Measurements from ENCODE around the gene WDR70.

WDR70 gene

DNA sequence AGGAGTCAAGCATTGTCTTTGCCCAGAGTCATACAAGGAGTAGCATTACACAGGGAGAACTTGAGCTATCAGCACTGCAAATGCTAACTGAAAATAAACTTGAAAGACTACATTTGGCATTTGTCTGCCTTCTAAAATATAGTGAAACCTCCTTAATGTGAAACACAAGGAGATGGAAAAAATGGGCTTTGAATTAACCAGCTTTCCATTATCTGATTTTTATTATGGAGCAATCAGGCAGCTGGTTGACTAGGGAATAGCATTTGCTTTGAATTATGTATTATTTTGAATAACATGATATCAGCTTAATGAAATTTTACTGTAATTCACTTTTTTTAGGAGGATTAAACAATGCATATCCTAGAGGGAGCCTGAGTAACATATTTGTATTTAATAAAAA lies 329.9 kb downstream of the WDR70 start:
- H3K4me2 ChIP-seq (ENCODE audit: low read depth, low read length, poor library complexity, severe bottlenecking) = no peak overlapping the region
- no peak overlapping the region for H2AFZ ChIP-seq (ENCODE audit: low read length)
- H3K4me3 ChIP-seq (ENCODE audit: low read length, poor library complexity, severe bottlenecking) = no peak overlapping the region
- no peak overlapping the region for H3K9ac ChIP-seq (ENCODE audit: low read depth, low read length, poor library complexity, severe bottlenecking)
- H3K36me3 ChIP-seq (ENCODE audit: insufficient read depth, low read length) = no peaks in the 10 kb centered on the region
- H3K79me2 ChIP-seq (ENCODE audit: insufficient read depth, low read length) = no peaks in the 10 kb centered on the region
- no peaks in the 10 kb centered on the region for H3K9me2 ChIP-seq (replicated peaks; ENCODE audit: low read depth, low read length)
- H3F3A ChIP-seq (ENCODE audit: low read depth) = no peaks in the 10 kb centered on the region
- H3K4me1 ChIP-seq (ENCODE audit: insufficient read depth, low read length, poor library complexity, severe bottlenecking) = no peaks in the 10 kb centered on the region
- no peaks in the 10 kb centered on the region for H3K9me3 ChIP-seq (ENCODE audit: insufficient read depth, low read depth, low read length)
- H3K27me3 ChIP-seq (ENCODE audit: insufficient read depth, low read length, poor library complexity, severe bottlenecking) = no peaks in the 10 kb centered on the region
- TF ChIP-seq EZH2phosphoT487 (IDR thresholded peaks at IDR 0.05; ENCODE audit: borderline replicate concordance) = no peak
- TF ChIP-seq, protein P1, sequence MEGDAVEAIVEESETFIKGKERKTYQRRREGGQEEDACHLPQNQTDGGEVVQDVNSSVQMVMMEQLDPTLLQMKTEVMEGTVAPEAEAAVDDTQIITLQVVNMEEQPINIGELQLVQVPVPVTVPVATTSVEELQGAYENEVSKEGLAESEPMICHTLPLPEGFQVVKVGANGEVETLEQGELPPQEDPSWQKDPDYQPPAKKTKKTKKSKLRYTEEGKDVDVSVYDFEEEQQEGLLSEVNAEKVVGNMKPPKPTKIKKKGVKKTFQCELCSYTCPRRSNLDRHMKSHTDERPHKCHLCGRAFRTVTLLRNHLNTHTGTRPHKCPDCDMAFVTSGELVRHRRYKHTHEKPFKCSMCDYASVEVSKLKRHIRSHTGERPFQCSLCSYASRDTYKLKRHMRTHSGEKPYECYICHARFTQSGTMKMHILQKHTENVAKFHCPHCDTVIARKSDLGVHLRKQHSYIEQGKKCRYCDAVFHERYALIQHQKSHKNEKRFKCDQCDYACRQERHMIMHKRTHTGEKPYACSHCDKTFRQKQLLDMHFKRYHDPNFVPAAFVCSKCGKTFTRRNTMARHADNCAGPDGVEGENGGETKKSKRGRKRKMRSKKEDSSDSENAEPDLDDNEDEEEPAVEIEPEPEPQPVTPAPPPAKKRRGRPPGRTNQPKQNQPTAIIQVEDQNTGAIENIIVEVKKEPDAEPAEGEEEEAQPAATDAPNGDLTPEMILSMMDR (conservative IDR thresholded peaks at IDR 0.05; ENCODE audit: low read length) = no peak
- no peaks in the 10 kb centered on the region for H4K20me1 ChIP-seq (ENCODE audit: insufficient read depth, low read length, poor library complexity, severe bottlenecking)

GRCh38 chr5:37710965-37711364 lies 331.8 kb downstream of the WDR70 start:
- Histone ChIP-seq H3K79me2 (ENCODE audit: insufficient read depth, low read length) (no peaks in the 10 kb centered on the region), H3K4me1 (ENCODE audit: insufficient read depth, low read length, poor library complexity, severe bottlenecking) (no peaks in the 10 kb centered on the region), H3F3A (ENCODE audit: low read depth) (no peaks in the 10 kb centered on the region), H4K20me1 (ENCODE audit: insufficient read depth, low read length, poor library complexity, severe bottlenecking) (no peaks in the 10 kb centered on the region), H3K4me3 (ENCODE audit: low read length, poor library complexity, severe bottlenecking) (no peak overlapping the region), H3K4me2 (ENCODE audit: low read depth, low read length, poor library complexity, severe bottlenecking) (no peak overlapping the region), H2AFZ (ENCODE audit: low read length) (no peak overlapping the region), H3K36me3 (ENCODE audit: insufficient read depth, low read length) (no peaks in the 10 kb centered on the region), H3K9me3 (ENCODE audit: insufficient read depth, low read depth, low read length) (no peaks in the 10 kb centered on the region), H3K27me3 (ENCODE audit: insufficient read depth, low read length, poor library complexity, severe bottlenecking) (no peaks in the 10 kb centered on the region), H3K9me2 (replicated peaks; ENCODE audit: low read depth, low read length) (no peaks in the 10 kb centered on the region), H3K9ac (ENCODE audit: low read depth, low read length, poor library complexity, severe bottlenecking) (no peak overlapping the region)
- TF ChIP-seq, protein P1 (conservative IDR thresholded peaks at IDR 0.05; ENCODE audit: low read length) = no peak
- TF ChIP-seq EZH2phosphoT487 (IDR thresholded peaks at IDR 0.05; ENCODE audit: borderline replicate concordance) = no peak

DNA sequence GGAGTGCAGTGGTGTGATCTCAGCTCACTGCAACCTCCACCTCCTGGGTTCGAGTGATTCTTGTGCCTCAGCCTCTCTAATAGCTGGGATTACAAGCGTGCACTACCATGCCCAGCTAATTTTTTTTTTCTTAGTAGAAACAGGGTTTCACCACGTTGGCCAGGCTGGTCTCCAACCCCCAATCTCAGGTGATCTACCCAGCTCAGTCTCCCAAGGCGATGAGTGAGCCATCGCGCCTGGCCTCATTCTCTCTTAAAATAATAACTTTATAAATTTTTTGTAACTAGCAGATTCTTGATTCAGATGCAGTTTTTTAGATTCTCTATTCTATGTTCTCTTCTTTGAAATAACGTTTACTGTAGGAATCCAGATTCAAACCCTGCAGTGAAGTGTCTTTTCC lies 333.6 kb downstream of the WDR70 start:
- Histone ChIP-seq H3K9me3 (ENCODE audit: insufficient read depth, low read depth, low read length) (no peaks in the 10 kb centered on the region), H3K4me2 (ENCODE audit: low read depth, low read length, poor library complexity, severe bottlenecking) (no peak overlapping the region)

More for the DNA sequence above, 333.6 kb downstream of the WDR70 start:
- Histone ChIP-seq H3K9ac (ENCODE audit: low read depth, low read length, poor library complexity, severe bottlenecking) (no peak overlapping the region), H3K4me1 (ENCODE audit: insufficient read depth, low read length, poor library complexity, severe bottlenecking) (peaks cover 11% of the 10 kb centered on the region), H3F3A (ENCODE audit: low read depth) (no peaks in the 10 kb centered on the region), H3K79me2 (ENCODE audit: insufficient read depth, low read length) (no peaks in the 10 kb centered on the region), H2AFZ (ENCODE audit: low read length) (no peak overlapping the region), H3K9me2 (replicated peaks; ENCODE audit: low read depth, low read length) (no peaks in the 10 kb centered on the region), H3K27me3 (ENCODE audit: insufficient read depth, low read length, poor library complexity, severe bottlenecking) (no peaks in the 10 kb centered on the region), H3K36me3 (ENCODE audit: insufficient read depth, low read length) (no peaks in the 10 kb centered on the region), H3K4me3 (ENCODE audit: low read length, poor library complexity, severe bottlenecking) (no peak overlapping the region), H4K20me1 (ENCODE audit: insufficient read depth, low read length, poor library complexity, severe bottlenecking) (no peaks in the 10 kb centered on the region)
- TF ChIP-seq, protein P1 (conservative IDR thresholded peaks at IDR 0.05; ENCODE audit: low read length) = no peak
- no peak for TF ChIP-seq EZH2phosphoT487 (IDR thresholded peaks at IDR 0.05; ENCODE audit: borderline replicate concordance)

All from Loucy (cell line).